Left kidney (tissue), 2 donors: ENCODE data around the gene PDZD11. TPM values are rescaled to one million over a fixed set of nuclear protein-coding genes. Genes with fewer than 3 reads are reported as not detected.
"Not testable (repeated sequence)": the region's sequence is repeated elsewhere in the genome, so short reads cannot be mapped to it uniquely, and the experiment has no call there.

ENCODE experiments used
- DNase-seq: peaks from one replicate; pipeline ENCODE4 v3.0.0-alpha.2; 2013
- polyA plus RNA-seq: library from polyadenylated mRNA; unstranded; fragments of 120-200 nt; gene quantifications from one replicate; pipeline ENCODE4 v1.2.1, GENCODE V29; 2013; ENCODE audit not compliant: insufficient read length

PDZD11 gene
- polyA plus RNA-seq, 1 donor, result 55.9 TPM

GRCh38 chrX:70260104-70260503, 29.6 kb downstream of the PDZD11 start, which contains the start of gene P2RY4:
Gene P2RY4, minus strand, starts transcription at chrX:70260204. Its CDS starts 580 bp downstream, at chrX:70259624.
- DNase-seq, result no peak

- no peak for DNase-seq
Measured at GRCh38 chrX:70257423-70258288, 32.1 kb downstream of the PDZD11 start.

DNA sequence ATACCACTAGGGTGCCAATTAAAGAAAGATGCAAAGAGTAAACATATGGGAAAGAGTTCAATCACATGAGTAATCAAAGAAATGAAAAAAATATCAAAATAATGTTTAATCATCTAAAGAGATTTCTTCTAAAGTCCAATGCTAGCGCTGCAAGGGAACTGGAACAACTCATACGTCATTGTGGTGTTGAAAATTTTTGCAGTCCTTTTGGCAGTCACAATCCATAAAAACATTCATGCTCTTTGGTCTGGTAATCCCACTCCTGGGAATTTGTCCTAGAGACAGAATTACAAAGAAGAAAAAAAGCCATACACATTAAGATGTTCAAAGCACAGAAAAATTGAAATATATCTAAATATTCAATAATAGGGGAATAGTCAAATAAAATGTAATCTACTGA, 34.3 kb downstream of the PDZD11 start:
- no peak for DNase-seq

DNA sequence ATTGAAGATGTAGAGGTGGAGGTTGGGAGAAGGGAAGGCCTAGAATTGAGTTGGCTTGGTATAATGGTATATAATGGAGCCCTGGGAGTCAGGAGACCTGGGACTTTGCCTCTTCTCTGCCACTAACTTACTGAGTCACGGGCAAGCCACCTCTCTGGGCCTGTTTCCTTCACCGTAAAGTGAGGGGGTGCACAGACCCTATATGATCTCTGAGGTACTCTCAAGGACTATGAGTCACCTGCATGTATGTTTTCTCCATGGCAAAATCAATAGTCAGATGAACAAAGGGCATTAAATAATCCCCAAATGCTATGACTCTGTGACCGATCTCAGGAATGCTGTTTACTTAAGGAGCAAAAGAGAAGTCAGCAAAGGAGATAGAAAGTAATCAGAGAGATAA, 34.8 kb downstream of the PDZD11 start:
- DNase-seq, result no peak

- no peak for DNase-seq
Measured at GRCh38 chrX:70254063-70254400, 35.7 kb downstream of the PDZD11 start.

DNA sequence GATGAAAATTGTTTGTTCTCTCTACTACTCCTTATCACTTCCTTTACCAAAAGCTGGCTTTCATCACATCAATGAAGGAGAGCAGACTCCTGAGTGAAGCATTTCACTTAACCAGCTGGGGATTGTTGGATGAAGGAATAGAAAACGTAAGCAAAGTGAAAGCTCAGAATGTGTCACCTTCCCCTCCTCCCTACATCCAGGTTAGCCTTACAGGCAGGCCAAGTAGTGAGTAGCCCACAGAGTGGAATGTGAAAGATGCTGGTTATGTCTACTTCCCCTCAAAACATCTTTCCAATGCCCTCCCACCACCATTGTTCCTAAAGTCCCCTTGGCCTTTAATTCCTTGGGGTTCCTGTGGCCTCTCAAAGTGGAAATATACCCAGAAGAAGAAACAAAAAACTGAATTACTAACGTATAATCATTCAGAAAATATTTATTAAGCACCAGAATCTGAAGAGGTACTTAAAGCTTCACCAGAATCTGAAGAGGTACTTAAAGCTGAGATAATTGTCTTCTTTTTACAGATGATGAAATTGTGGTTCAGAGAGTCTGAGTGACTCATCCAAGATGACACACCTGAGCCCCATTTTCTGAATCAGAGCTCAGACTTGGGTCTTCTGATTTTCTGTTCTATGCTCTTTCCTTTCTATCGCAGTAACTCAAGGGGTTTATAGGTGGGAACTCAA, 36.2 kb downstream of the PDZD11 start:
- DNase-seq, result no peak

- DNase-seq, result no peak
Measured at GRCh38 chrX:70252491-70252890, 37.2 kb downstream of the PDZD11 start.

DNA sequence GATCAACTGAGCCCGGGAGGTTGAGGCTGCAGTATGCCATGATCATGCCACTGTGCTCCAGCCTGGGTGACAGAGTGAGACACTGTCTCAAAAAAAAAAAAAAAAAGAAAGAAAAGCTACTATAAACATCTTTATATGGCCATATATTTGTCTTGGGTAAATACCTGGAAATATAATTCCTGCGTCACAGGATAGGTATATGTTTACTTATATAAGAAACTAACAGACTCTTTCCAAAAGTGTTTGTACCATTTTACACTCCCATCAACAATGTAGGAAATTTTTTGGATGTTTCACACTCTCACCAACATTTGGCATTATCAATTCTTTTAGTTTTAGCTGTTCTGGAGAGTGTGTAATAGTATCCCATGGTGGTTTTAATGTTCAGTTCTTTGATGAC, 42.5 kb downstream of the PDZD11 start:
- no peak for DNase-seq

- DNase-seq, result no peak
Measured at GRCh38 chrX:70244881-70245280, 44.8 kb downstream of the PDZD11 start.

GRCh38 chrX:70243601-70244000, 46.1 kb downstream of the PDZD11 start:
- DNase-seq, result not testable (repeated sequence)

DNA sequence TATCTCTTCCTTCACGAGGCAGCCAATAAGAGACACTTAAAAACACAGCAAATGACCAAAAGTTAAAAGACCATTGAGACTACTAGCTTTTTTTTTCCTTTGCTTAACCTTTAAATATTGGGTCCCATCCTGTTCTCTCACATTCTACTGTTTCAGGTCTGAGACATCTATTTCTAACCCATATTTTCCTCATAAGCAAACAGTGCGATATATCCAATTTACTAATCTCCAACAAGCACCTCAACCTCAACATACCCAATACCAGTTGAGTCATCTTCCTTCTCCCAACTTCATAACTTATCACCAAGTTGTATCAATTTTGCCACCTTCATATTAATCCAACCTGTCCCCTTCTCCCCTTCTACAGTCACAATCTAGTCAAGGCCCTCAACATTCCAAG, 48.2 kb downstream of the PDZD11 start:
- DNase-seq, result no peak

DNA sequence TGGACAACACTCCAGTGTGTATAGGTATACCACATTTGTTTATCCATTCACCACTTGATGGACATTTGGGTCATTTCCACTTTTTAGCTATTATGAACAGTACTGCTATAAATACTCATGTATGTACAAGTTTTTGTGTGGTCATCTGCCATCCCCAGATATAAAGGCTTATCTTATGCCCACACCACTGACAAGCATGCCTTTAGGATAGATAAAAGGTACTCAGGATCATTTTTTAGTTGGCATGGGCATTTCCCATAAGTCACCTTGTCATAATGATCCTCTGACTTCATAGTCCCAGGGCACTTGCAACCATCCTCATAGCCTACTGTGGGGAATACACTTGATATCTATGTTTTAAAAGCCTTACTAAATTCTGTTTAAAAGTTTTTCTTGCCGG, 49.0 kb downstream of the PDZD11 start:
- no peak for DNase-seq

Other genes starting within 250 kb of the PDZD11 start
- not detected for gene AWAT2, start 240.0 kb downstream of the PDZD11 start, polyA plus RNA-seq
- not detected for gene OTUD6A, start 227.5 kb downstream of the PDZD11 start, polyA plus RNA-seq
- gene IGBP1, start 156.5 kb downstream of the PDZD11 start, polyA plus RNA-seq, result 101 TPM
- 0.12 TPM for gene DGAT2L6, start 112.4 kb downstream of the PDZD11 start, polyA plus RNA-seq
- 0.15 TPM for gene AWAT1, start 55.3 kb downstream of the PDZD11 start, polyA plus RNA-seq
- gene P2RY4, start 29.7 kb downstream of the PDZD11 start, polyA plus RNA-seq, result 0.48 TPM
- gene ARR3, start 21.6 kb downstream of the PDZD11 start, polyA plus RNA-seq, result 1.6 TPM
- gene RAB41, start 7.8 kb downstream of the PDZD11 start, polyA plus RNA-seq, result 1.6 TPM
- gene KIF4A, start 177 bp upstream of the PDZD11 start, polyA plus RNA-seq, result 26.0 TPM
- 1.9 TPM for gene GDPD2, start 133.4 kb upstream of the PDZD11 start, polyA plus RNA-seq
- gene DLG3, start 154.9 kb upstream of the PDZD11 start, polyA plus RNA-seq, result 49.8 TPM